ENCODE data around the gene GNB1.
A peak's percentile ranks its signal among the peaks of the same experiment; 100 is the strongest.

The GNB1 gene

GRCh38 chr1:1847890-1848289 is 43.0 kb downstream of the GNB1 start:
- peaks cover 13% of the 10 kb centered on the region for H3K36me3 ChIP-seq
- H3K27ac ChIP-seq, result peak overlapping the region; percentile 52
- no peaks in the 10 kb centered on the region for H3K9me3 ChIP-seq
- H3K27me3 ChIP-seq, result no peaks in the 10 kb centered on the region
- no peak for TF ChIP-seq CTCF (IDR thresholded peaks at IDR 0.05)
- peaks cover 6 to 10% of the 10 kb centered on the region in 2 experiments for H3K4me1 ChIP-seq (ENCODE audit: control insufficient read depth in 1 of 2, insufficient read depth in 1 of 2, low read depth in 1 of 2, low read length in 1 of 2)
- H3K4me3 ChIP-seq (ENCODE audit: low read depth in 1 of 2, low read length in 1 of 2), result no peak overlapping the region

GRCh38 chr1:1847061-1847850 is 43.6 kb downstream of the GNB1 start:
- no peak for TF ChIP-seq CTCF (IDR thresholded peaks at IDR 0.05)
- Histone ChIP-seq H3K4me3 (ENCODE audit: low read depth in 1 of 2, low read length in 1 of 2) (no peak overlapping the region), H3K27ac (peak overlapping the region; percentile 52), H3K36me3 (peaks cover 9% of the 10 kb centered on the region), H3K4me1 (ENCODE audit: control insufficient read depth in 1 of 2, insufficient read depth in 1 of 2, low read depth in 1 of 2, low read length in 1 of 2) (peaks cover 13 to 16% of the 10 kb centered on the region in 2 experiments), H3K9me3 (no peaks in the 10 kb centered on the region), H3K27me3 (no peaks in the 10 kb centered on the region)

- Histone ChIP-seq H3K4me3 (ENCODE audit: low read depth in 1 of 2, low read length in 1 of 2) (no peak overlapping the region), H3K9me3 (no peaks in the 10 kb centered on the region), H3K4me1 (ENCODE audit: control insufficient read depth in 1 of 2, insufficient read depth in 1 of 2, low read depth in 1 of 2, low read length in 1 of 2) (peaks cover 18 to 24% of the 10 kb centered on the region in 2 experiments), H3K27me3 (no peaks in the 10 kb centered on the region), H3K36me3 (peaks cover 5% of the 10 kb centered on the region), H3K27ac (peak overlapping the region; percentile 52)
- TF ChIP-seq CTCF (IDR thresholded peaks at IDR 0.05), result no peak
Observed at GRCh38 chr1:1846386-1846918, 44.4 kb downstream of the GNB1 start.

- TF ChIP-seq CTCF (IDR thresholded peaks at IDR 0.05), result no peak
- Histone ChIP-seq H3K4me3 (ENCODE audit: low read depth in 1 of 2, low read length in 1 of 2) (no peak overlapping the region), H3K36me3 (peaks cover 6% of the 10 kb centered on the region), H3K27ac (peak overlapping the region; percentile 82), H3K27me3 (no peaks in the 10 kb centered on the region), H3K9me3 (no peaks in the 10 kb centered on the region), H3K4me1 (ENCODE audit: control insufficient read depth in 1 of 2, insufficient read depth in 1 of 2, low read depth in 1 of 2, low read length in 1 of 2) (peaks cover 30 to 39% of the 10 kb centered on the region in 2 experiments)
Observed at GRCh38 chr1:1842360-1843146, 48.3 kb downstream of the GNB1 start.

DNA sequence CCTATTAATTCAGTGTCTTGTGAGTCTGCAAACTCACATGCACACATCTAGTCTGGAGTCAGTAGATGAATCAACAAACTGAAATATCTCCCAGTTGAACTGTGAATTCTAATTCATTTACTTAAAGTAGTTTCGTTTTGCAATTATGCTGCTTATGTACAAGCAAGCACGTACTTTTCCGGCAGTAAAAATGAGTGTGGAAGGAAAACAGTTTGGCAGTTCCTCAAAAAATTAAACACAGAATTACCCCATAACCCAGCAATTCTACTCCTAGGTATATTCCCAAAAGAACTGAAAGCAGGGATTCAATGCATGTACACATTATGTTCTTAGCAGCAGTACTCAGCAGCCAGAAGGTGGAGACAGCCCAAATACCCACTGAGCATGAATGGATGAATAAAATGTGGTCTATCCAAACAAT is 49.3 kb downstream of the GNB1 start:
- peaks cover 6% of the 10 kb centered on the region for H3K36me3 ChIP-seq
- no peak for TF ChIP-seq CTCF (IDR thresholded peaks at IDR 0.05)
- no peaks in the 10 kb centered on the region for H3K9me3 ChIP-seq
- H3K27me3 ChIP-seq, result no peaks in the 10 kb centered on the region
- H3K4me3 ChIP-seq (ENCODE audit: low read depth in 1 of 2, low read length in 1 of 2), result peak overlapping the region; percentile 7 to 15
- H3K27ac ChIP-seq, result peak overlapping the region; percentile 82
- peaks cover 30 to 39% of the 10 kb centered on the region in 2 experiments for H3K4me1 ChIP-seq (ENCODE audit: control insufficient read depth in 1 of 2, insufficient read depth in 1 of 2, low read depth in 1 of 2, low read length in 1 of 2)
